Muscle layer of duodenum (tissue), 2 donors: ENCODE measurements around the gene PLEKHM3.

Source experiments
- H3K27ac ChIP-seq: one replicate; pipeline ENCODE4 v1.7.0; 2013; ENCODE audit warnings: mild to moderate bottlenecking, low read length
- H3K27me3 ChIP-seq: one replicate; pipeline ENCODE4 v1.7.0; 2013; ENCODE audit warnings: low read depth, mild to moderate bottlenecking, control low read depth, low read length
- H3K36me3 ChIP-seq, 2 donors: one replicate each; pipeline ENCODE4 v1.7.0; 2013; ENCODE audit warnings: low read length in 2 of 2, control low read depth in 1 of 2, mild to moderate bottlenecking in 1 of 2; ENCODE audit not compliant: insufficient read depth in 2 of 2, control insufficient read depth in 1 of 2
- H3K4me1 ChIP-seq, 2 donors: one replicate each; pipeline ENCODE4 v1.7.0; 2013; ENCODE audit warnings: low read length in 2 of 2, mild to moderate bottlenecking in 2 of 2, control low read depth in 1 of 2, moderate library complexity in 1 of 2; ENCODE audit not compliant: insufficient read depth in 2 of 2, control insufficient read depth in 1 of 2
- H3K4me3 ChIP-seq, 2 donors: one replicate each; pipeline ENCODE4 v1.7.0; 2013; ENCODE audit warnings: low read length in 2 of 2, low read depth in 1 of 2, mild to moderate bottlenecking in 1 of 2
- H3K9me3 ChIP-seq, 2 donors: one replicate each; pipeline ENCODE4 v1.7.0; 2013; ENCODE audit warnings: low read length in 2 of 2, control low read depth in 1 of 2, mild to moderate bottlenecking in 1 of 2; ENCODE audit not compliant: control insufficient read depth in 1 of 2
- donor health status: healthy.

The PLEKHM3 gene

DNA sequence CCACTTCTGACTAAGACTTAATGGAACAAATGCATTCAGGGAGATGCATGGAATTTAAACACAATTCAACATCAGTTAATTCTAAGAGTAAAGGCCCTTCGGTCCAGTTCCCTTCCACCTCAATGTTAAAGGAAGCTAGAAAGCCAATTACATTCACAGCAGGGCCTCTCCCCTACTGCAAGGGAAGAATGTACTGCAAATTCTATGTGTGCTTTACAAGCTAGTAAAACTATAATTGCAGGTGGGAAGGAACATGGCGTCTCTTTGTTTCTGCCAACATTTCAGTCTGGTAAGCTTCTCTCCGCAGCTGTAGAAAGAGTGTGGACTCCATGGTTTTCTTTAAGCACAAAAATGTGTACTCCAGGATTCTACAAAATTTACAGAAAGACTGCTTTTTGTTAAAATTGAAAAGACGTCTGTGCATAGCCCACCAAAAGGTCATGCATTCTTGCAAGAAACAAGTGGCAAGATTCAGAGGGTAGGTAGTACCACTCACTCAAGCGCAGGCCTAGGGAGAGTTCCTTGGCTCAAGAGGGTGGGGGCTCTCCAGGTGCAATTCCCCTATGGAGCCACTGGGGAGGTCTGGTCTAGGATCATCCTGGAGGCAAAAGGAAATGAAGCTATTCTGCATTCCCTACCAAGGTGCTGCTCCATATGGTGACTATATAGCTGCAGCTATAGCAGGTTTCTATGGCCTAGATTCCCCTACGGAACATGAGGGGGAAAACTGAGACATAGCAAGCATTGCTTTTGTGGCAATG is 128.6 kb downstream of the PLEKHM3 start:
- no peaks in the 10 kb centered on the region for H3K27me3 ChIP-seq
- no peaks in the 10 kb centered on the region for H3K9me3 ChIP-seq
- no peak overlapping the region for H3K27ac ChIP-seq
- H3K4me3 ChIP-seq, result no peak overlapping the region
- H3K36me3 ChIP-seq, result peaks cover 0 to 5% of the 10 kb centered on the region in 2 donors
- peaks cover 0 to 10% of the 10 kb centered on the region in 2 donors for H3K4me1 ChIP-seq

DNA sequence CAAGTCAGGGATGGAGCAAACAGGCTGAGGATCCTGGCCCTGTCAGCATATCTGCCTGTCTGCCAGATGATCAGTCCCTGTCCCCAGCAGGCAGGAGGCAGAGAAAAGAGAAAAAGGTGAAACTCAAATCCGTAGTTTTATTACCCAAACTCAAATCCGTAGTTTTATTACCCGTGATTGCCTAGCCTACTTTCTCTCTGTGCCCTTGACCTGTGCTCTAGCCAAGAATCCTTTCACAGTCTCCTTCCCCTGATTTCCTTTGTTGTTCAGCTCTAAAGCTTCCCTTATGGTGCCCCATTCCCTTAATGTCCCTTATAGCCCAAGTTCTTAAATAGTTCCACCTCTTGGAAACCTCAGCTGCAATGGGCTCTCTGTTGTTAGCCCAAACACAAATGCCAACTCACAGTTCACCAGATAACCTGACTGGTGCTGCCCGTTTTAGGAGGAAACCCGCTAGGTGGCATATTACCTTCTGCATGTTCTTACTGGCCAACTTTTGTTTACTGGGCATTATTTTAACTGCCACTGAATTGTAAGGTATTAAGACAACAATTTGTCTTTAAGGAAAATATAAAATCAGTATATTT is 130.0 kb downstream of the PLEKHM3 start:
- H3K27ac ChIP-seq, result no peak overlapping the region
- no peaks in the 10 kb centered on the region for H3K9me3 ChIP-seq
- H3K4me1 ChIP-seq, result peaks cover 0 to 10% of the 10 kb centered on the region in 2 donors
- no peaks in the 10 kb centered on the region for H3K27me3 ChIP-seq
- peaks cover 0 to 5% of the 10 kb centered on the region in 2 donors for H3K36me3 ChIP-seq
- H3K4me3 ChIP-seq, result no peak overlapping the region

- Histone ChIP-seq H3K4me3 (no peak overlapping the region), H3K36me3 (no peaks in the 10 kb centered on the region), H3K4me1 (peaks cover 0 to 10% of the 10 kb centered on the region in 2 donors), H3K9me3 (no peaks in the 10 kb centered on the region), H3K27ac (no peak overlapping the region), H3K27me3 (no peaks in the 10 kb centered on the region)
Observed at GRCh38 chr2:207892716-207893402, 132.5 kb downstream of the PLEKHM3 start.

- H3K4me3 ChIP-seq, result no peak overlapping the region
- peaks cover 0 to 10% of the 10 kb centered on the region in 2 donors for H3K4me1 ChIP-seq
- H3K27ac ChIP-seq, result no peak overlapping the region
- H3K9me3 ChIP-seq, result no peaks in the 10 kb centered on the region
- H3K36me3 ChIP-seq, result no peaks in the 10 kb centered on the region
- H3K27me3 ChIP-seq, result no peaks in the 10 kb centered on the region
Observed at GRCh38 chr2:207891086-207891844, 134.1 kb downstream of the PLEKHM3 start.

DNA sequence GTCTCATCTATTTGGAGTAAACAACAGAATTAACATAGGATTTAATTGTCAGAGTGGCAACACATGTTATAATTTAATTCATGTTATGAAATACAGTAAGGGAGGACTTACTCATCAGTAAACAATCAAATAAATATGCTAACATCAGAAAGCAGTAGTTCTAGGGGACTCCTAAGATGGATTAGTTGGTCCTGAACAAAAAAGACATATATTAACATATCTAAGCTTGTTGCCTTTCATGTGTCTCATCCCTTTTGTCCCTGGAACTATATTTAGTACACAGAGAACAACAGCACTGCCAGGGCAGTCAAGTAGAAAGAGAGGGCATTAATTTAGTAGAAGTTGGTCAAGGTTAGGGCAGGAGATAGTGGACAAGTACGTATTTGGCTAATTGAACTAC is 137.8 kb downstream of the PLEKHM3 start:
- Histone ChIP-seq H3K4me1 (no peaks in the 10 kb centered on the region), H3K9me3 (no peaks in the 10 kb centered on the region), H3K36me3 (no peaks in the 10 kb centered on the region), H3K27me3 (no peaks in the 10 kb centered on the region), H3K4me3 (no peak overlapping the region), H3K27ac (no peak overlapping the region)

GRCh38 chr2:207885010-207885409 is 140.3 kb downstream of the PLEKHM3 start:
- Histone ChIP-seq H3K4me1 (no peaks in the 10 kb centered on the region), H3K9me3 (no peaks in the 10 kb centered on the region), H3K36me3 (no peaks in the 10 kb centered on the region), H3K4me3 (no peak overlapping the region), H3K27me3 (no peaks in the 10 kb centered on the region), H3K27ac (no peak overlapping the region)

DNA sequence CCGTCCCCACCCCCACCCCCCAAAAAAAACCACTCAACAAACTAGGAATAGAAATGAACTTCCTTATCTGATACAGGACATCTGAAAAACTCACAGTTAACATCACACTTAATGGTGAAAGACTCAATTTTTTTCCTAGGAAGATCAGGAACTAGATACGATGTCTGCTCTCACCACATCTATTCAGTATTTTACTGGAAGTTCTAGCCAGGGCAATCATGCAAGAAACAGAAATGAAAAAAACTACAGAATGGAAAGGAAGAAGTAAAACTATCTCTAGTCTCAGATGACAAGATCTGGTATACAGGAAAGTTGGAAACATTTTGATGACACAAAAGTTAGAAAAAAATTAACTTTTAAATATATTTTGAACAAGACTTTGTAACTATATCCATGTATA is 141.2 kb downstream of the PLEKHM3 start:
- no peak overlapping the region for H3K4me3 ChIP-seq
- no peaks in the 10 kb centered on the region for H3K27me3 ChIP-seq
- no peaks in the 10 kb centered on the region for H3K9me3 ChIP-seq
- H3K36me3 ChIP-seq, result no peaks in the 10 kb centered on the region
- no peaks in the 10 kb centered on the region for H3K4me1 ChIP-seq
- no peak overlapping the region for H3K27ac ChIP-seq

DNA sequence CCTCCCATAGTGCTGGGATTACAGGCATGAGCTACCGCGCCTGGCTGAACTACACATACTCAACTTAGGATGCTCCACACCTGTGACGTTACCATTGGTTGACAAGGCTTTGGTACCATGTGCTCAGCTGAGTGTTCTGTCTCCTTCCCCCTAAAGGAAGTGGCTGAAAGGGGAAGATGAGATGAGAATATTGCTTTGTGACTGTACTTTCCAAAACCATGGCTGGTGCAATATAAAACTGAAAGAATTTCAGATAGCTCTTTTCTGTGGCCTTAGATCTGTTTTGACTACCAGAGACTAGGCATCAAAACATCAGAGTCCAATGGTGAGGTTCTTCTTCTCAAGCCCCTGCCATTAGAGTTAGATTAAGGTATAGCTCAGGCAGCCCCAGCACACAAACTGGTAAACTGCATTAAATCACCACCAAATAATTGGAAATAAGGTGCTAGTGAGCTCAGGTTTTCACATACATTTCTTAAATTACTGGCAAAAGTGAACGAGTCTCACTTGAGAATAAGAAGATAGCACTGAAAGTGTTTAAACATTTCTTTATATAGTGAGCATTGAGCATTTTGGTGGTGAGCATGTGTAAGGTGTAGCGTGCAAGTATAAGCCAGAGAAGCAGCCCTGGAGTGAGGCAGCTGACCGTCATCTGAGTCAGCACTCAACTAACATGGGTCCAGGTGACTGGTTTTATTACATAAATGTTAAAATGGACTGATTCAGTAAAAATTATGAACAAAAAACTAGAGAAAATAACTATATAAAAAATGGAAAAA is 142.1 kb downstream of the PLEKHM3 start:
- H3K4me3 ChIP-seq, result no peak overlapping the region
- H3K9me3 ChIP-seq, result no peaks in the 10 kb centered on the region
- no peak overlapping the region for H3K27ac ChIP-seq
- no peaks in the 10 kb centered on the region for H3K36me3 ChIP-seq
- no peaks in the 10 kb centered on the region for H3K4me1 ChIP-seq
- H3K27me3 ChIP-seq, result no peaks in the 10 kb centered on the region

DNA sequence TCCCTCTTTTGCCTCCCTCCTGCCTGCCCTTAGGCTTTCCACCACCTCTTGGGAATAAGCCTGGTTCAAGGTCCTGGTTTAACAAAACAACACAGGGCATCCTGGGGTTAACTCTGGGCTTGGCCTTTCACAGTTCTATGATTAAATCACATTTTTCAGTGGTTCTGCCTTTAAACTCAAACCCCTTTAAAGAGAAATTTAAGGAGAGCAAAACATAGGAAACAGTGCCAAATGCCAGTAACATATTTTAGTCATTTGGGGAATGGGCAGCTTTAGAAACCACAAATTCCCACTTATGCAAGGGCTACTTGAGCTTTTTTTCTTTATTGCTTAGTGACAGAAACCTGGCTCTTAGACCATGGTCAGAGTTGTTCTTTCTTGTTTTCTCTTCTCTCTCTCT is 143.4 kb downstream of the PLEKHM3 start:
- no peaks in the 10 kb centered on the region for H3K4me1 ChIP-seq
- H3K27ac ChIP-seq, result no peak overlapping the region
- H3K4me3 ChIP-seq, result no peak overlapping the region
- H3K27me3 ChIP-seq, result no peaks in the 10 kb centered on the region
- no peaks in the 10 kb centered on the region for H3K36me3 ChIP-seq
- H3K9me3 ChIP-seq, result no peaks in the 10 kb centered on the region

- H3K4me3 ChIP-seq, result no peak overlapping the region
- no peaks in the 10 kb centered on the region for H3K36me3 ChIP-seq
- no peak overlapping the region for H3K27ac ChIP-seq
- H3K9me3 ChIP-seq, result no peaks in the 10 kb centered on the region
- no peaks in the 10 kb centered on the region for H3K4me1 ChIP-seq
- no peaks in the 10 kb centered on the region for H3K27me3 ChIP-seq
Observed at GRCh38 chr2:207879536-207879935, 145.8 kb downstream of the PLEKHM3 start.
